GM19395 (cell line): ENCODE data around the gene UTP3.
"Not testable (repeated sequence)": the region's sequence is repeated elsewhere in the genome, so short reads cannot be mapped to it uniquely, and the experiment has no call there.

Experiments
- ATAC-seq: cut with Tn5 transposase; IDR thresholded peaks from one replicate; pipeline ENCODE4 v1.9.1; 2021; ENCODE audit warnings: mild to moderate bottlenecking, moderate library complexity; ENCODE audit not compliant: unreplicated experiment

Gene UTP3

DNA sequence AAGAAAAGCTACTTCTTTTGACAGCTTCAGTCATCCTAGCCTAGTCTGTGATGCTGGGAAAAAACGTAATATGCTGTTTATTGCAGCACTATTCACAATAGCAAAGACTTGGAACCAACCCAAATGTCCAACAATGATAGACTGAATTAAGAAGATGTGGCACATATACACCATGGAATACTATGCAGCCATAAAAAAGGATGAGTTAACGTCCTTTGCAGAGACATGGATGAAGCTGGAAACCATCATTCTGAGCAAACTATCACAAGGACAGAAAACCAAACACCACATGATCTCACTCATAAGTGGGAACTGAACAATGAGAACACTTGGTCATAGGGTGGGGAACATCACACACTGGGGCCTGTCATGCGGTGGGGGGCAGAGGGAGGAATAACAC, 6.2 kb upstream of the UTP3 start:
- ATAC-seq: not testable (repeated sequence)

- ATAC-seq: peak; percentile 1
These were observed 940 bp upstream of the UTP3 start for GRCh38 chr4:70687392-70687791.

DNA sequence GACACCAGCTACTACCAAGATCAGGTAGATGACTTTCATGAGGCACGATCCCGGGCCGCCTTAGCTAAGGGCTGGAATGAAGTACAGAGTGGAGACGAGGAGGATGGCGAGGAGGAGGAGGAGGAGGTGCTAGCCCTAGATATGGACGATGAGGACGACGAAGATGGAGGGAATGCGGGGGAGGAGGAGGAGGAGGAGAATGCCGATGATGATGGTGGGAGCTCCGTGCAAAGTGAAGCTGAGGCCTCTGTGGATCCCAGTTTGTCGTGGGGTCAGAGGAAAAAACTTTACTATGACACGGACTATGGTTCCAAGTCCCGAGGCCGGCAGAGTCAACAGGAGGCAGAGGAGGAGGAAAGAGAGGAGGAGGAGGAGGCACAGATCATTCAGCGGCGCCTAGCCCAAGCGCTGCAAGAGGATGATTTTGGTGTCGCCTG, 481 bp downstream of the UTP3 start:
- ATAC-seq: peak; percentile 3

DNA sequence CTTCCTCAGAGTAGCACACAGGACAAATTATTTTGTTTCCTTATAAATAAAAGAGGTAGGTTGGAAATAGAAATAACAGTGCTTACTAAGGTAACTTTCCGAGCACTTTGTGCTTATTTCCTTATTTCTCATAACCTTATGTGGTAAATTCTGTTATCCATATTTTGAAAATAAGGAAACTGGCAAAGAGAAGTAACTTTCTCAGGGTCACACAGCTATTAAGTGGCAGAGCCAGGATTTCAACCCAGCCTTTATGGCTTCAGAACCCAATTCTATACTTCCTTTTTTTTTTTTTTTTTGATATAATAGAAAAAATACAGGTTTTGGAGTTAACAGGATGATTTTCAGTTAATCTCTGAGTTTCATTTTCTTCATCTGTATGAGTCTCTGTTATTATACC, 3.3 kb downstream of the UTP3 start:
- ATAC-seq: no peak

DNA sequence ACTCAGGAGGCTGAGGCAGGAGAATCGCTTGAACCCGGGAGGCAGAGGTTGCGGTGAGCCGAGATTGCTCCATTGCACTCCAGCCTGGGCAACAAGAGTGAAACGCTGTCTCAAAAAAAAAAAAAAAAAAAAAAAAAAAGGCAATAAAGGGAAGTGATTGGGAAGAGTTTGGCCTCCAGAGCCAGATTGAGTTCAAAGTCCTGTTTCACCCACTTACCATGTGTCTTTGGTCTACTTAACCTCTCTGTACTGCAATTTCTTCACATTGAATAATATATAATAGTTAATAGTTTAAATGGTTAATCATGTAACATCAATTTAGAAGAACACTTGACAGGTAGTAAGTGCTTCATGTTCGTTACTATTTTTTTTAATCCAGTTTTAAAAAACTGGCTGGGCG, 6.3 kb downstream of the UTP3 start:
- ATAC-seq: not testable (repeated sequence)

- ATAC-seq: not testable (repeated sequence)
These were observed 10.1 kb downstream of the UTP3 start for GRCh38 chr4:70698435-70698834.

DNA sequence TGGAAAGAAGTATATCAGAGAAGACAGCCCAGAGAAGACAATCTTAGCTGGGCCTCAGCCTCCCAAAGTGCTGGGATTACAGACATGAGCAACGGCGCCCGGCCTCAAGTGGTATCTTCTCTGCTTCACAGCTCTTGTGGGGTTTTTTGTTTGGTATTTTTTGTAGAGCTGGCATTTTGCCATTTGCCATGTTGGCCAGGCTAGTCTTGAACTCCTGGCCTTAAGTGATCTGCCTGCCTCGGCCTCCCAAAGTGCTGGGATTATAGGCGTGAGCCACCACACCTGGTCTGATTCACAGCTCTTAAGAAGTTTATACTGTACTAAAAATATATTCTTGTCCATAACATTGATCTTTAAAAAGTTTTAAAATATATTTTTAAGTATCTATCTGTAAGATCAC, 12.4 kb downstream of the UTP3 start:
- ATAC-seq: no peak

- no peak for ATAC-seq
These were observed 12.9 kb downstream of the UTP3 start for GRCh38 chr4:70701271-70701670.

DNA sequence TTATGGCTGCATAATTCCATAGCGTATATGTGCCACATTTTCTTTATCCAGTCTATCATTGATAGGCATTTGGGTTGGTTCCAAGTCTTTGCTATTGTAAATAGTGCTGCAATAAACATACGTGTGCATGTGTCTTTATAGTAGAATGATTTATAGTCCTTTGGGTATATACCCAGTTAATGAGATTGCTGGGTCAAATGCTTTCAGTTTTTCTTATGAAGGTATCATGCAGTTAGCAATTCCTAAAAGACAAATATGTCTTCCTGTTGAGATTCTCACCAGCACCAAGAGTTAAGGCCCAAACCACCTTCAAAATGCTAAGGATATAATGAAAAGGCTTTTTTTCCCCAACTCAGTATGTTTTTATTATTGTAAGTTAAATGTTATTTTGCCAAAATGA, 14.3 kb downstream of the UTP3 start:
- ATAC-seq: not testable (repeated sequence)

GRCh38 chr4:70703619-70704214, 15.4 kb downstream of the UTP3 start:
- no peak for ATAC-seq

- peak; percentile 67 for ATAC-seq
These were observed 16.0 kb downstream of the UTP3 start for GRCh38 chr4:70704215-70704930.

DNA sequence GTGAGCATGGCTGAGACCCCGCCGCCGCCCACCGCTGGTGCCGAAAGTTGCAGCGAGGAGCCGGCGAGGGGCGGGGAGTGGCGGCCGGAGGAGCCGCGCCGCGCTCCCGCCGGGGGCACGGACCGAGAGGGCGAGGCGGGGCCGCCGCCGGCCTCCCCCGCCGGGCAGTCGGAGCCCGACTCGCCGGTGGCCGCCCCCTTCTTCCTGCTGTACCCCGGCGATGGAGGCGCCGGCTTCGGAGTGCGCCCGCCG, 16.5 kb downstream of the UTP3 start:
- peak; percentile 37 for ATAC-seq

DNA sequence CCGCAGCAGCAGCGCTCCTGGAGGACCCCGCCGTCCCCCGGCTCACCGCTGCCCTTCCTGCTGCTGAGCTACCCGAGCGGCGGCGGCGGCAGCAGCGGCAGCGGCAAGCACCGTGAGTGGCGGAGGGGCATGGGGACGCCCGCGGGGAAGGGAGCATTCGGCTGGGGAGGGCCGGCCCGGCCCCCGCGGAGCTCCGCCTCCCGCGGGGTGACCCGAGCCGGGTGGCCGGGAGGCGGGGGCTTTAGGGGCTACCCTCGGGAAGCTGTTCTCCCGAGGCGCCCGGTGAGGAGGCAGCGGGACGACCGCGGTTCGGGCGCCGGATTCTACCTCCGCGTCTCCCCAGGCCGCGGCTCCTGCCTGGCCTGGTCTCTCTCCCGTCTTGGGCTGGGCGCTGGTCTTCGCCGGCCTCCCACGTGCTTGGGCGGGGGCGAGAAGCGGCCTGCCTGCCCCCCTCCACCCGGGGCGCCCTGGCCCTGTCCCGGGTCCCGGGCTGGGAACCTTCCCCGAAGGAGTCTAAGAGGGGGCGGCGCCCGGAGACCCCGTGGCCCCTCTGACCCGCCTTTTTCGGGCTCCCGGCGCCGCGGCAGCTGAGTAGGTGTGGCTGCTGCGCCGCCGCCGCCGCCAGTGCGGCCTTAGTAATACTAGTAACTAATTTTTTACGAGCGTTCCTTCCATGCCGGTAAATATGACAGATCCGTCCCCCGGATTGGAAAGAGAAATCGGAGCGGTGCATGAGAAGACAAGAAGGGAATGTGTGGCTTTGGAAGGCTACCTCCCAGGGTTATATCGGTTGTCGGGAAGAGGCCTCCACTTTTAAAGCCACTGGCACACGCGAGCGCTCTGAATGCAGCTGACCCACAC, 17.1 kb downstream of the UTP3 start:
- ATAC-seq: peak; percentile 63

GRCh38 chr4:70706044-70706461, 17.7 kb downstream of the UTP3 start:
- ATAC-seq: no peak

- ATAC-seq: no peak
These were observed 18.2 kb downstream of the UTP3 start for GRCh38 chr4:70706516-70706915.

- ATAC-seq: no peak
These were observed 21.4 kb downstream of the UTP3 start for GRCh38 chr4:70709611-70710205.

DNA sequence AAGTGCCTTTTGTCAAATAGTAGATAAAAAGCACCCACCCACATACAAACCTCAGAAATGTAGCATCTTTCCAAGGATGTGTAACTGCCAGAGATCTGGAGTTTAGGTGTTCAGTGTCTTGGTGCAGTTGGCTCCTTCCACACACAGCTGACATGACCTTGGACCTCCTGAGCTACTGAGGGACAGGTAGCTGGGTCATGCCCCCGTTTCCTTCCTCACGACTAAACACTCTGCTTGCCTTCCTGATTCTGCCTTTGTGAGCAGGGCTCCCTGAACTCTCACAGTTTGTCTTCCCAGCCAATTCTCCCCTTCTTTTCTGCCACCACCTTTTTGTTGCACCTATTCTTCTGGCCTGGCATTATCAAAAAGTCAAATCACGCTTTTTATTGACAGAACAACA, 23.3 kb downstream of the UTP3 start:
- ATAC-seq: no peak

DNA sequence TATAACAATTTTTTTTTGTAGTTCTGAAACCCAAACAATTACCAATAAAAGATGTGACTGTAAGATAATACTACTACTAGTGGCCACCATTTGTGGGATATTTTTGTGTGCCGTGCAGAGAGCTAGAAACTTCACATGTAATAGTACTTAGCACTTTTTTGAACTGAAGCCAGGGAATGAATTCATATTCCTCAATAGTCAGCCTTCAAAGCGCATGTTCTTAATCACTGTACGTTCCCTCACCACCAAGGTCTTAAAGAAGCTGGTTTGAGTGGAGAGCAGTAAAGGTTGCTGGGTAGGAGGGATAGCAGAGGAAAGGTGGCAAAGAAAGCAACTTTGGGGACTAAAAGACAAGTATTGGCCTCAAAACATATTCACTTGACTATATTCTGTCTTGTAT, 23.8 kb downstream of the UTP3 start:
- ATAC-seq: no peak

GRCh38 chr4:70712604-70713452, 24.5 kb downstream of the UTP3 start:
- peak; percentile 7 for ATAC-seq

DNA sequence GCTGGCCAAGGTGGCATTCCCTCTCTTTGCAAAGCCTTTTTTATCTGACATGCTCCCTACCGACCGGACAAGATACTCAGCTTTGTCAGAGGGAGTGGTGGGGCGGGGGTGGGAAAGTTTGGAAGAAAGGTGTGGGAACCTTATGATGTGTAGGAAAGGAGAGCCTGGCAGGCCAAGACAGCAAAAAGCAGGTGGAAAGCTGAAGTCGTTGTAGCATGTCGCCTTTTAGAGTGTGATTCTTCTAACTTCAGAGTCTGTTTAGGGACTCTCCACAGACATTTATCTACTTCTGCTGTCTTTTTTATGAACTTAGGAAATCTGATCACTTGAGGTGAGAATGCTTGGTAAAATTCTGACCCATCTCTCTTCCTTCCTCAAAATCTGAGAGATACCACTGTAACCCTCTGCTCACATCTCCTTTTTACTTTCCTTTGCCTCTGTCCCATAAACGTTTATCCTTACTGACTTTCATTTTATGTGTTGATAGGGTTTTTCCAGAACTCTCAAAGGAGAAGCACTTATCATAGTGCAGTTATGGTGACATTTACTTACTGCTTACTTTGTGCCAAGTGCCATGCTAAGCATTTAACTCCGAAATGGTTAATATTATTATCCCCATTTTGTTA, 25.2 kb downstream of the UTP3 start:
- ATAC-seq: peak; percentile 48
